ENCODE measurements around the gene TKTL2.

- TF ChIP-seq, protein P1, sequence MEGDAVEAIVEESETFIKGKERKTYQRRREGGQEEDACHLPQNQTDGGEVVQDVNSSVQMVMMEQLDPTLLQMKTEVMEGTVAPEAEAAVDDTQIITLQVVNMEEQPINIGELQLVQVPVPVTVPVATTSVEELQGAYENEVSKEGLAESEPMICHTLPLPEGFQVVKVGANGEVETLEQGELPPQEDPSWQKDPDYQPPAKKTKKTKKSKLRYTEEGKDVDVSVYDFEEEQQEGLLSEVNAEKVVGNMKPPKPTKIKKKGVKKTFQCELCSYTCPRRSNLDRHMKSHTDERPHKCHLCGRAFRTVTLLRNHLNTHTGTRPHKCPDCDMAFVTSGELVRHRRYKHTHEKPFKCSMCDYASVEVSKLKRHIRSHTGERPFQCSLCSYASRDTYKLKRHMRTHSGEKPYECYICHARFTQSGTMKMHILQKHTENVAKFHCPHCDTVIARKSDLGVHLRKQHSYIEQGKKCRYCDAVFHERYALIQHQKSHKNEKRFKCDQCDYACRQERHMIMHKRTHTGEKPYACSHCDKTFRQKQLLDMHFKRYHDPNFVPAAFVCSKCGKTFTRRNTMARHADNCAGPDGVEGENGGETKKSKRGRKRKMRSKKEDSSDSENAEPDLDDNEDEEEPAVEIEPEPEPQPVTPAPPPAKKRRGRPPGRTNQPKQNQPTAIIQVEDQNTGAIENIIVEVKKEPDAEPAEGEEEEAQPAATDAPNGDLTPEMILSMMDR (IDR thresholded peaks at IDR 0.05), result no peak
- no peak for TF ChIP-seq POLR2A (IDR thresholded peaks at IDR 0.05)
Observed at GRCh38 chr4:163473576-163473975, at the start of gene TKTL2.

All from testis (tissue), 2 donors.